Suprapubic skin (tissue), 4 donors: ENCODE results near the gene RND1.

Experiments used
- EP300 ChIP-seq: sonication (generic); formaldehyde crosslinking; IDR thresholded peaks from one replicate; pipeline ENCODE4 v1.6.1; 2017; ENCODE audit warnings: antibody characterized with exemption
- POLR2A ChIP-seq, 2 donors: fragments of 450-650 bp; IDR thresholded peaks; one replicate each; pipeline ENCODE4 v1.6.1; 2017; ENCODE audit warnings: antibody characterized with exemption in 2 of 2, mild to moderate bottlenecking in 2 of 2, moderate library complexity in 2 of 2
- POLR2AphosphoS5 ChIP-seq, 3 donors: sonication (generic); formaldehyde crosslinking; IDR thresholded peaks; one replicate each; pipeline ENCODE4 v1.6.1; 2017; ENCODE audit warnings: antibody characterized with exemption in 3 of 3
- TF ChIP-seq, protein P1 (sequence below), 2 donors: fragments of 200-600 bp in 1 of 2; fragments of 450-650 bp in 1 of 2; sonication (generic) in 1 of 2; IDR thresholded peaks; one replicate each; pipeline ENCODE4 v1.5.1; 2016 to 2019; ENCODE audit warnings: antibody characterized with exemption in 2 of 2, mild to moderate bottlenecking in 1 of 2, moderate library complexity in 1 of 2

DNA sequence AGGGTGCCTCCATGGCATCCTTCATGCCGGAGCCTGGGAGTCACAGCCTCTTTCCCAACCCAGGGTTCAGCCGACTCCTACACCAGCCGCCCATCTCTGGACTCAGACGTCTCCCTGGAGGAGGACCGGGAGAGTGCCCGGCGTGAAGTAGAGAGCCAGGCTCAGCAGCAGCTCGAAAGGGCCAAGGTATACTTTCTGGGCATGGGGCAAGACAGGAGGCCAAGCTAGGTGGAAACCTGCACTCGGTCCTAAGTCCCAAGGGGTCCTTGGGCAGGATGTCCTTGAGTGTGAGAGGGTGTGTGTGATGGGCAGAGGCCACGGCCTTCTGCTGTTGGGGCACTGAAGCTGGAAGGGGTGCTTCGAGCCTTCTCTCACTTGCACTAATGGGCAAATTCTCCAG is 42.4 kb downstream of the RND1 start:
- no peak for TF ChIP-seq EP300
- TF ChIP-seq, protein P1, sequence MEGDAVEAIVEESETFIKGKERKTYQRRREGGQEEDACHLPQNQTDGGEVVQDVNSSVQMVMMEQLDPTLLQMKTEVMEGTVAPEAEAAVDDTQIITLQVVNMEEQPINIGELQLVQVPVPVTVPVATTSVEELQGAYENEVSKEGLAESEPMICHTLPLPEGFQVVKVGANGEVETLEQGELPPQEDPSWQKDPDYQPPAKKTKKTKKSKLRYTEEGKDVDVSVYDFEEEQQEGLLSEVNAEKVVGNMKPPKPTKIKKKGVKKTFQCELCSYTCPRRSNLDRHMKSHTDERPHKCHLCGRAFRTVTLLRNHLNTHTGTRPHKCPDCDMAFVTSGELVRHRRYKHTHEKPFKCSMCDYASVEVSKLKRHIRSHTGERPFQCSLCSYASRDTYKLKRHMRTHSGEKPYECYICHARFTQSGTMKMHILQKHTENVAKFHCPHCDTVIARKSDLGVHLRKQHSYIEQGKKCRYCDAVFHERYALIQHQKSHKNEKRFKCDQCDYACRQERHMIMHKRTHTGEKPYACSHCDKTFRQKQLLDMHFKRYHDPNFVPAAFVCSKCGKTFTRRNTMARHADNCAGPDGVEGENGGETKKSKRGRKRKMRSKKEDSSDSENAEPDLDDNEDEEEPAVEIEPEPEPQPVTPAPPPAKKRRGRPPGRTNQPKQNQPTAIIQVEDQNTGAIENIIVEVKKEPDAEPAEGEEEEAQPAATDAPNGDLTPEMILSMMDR (IDR thresholded peaks at IDR 0.05), result no peak
- no peak for TF ChIP-seq POLR2AphosphoS5 (IDR thresholded peaks at IDR 0.05)
- TF ChIP-seq POLR2A (IDR thresholded peaks at IDR 0.05), result no peak
